ENCODE results near the gene PLEKHD1.

Gene PLEKHD1

DNA sequence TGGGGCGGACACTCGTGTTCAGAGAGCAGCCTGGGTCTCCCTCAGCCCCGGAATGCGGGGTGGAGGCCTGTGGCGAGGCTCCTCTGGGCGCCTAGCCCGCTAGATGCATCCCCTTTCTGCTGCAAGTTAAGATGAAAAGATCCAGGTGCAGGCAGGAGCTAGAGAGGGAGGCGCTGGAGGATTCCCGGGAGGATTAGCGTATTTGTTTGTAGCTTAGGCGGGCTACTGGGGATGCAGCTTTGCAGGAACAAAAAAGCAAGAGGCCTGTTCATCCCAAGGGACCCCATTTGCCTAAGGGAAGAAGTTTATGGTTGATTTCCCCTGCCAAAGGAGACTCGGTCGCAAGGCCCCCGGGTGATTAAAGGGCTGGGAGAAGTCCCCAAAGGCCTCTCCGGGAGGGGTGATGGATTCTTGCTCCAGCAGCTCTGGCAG lies 89.3 kb downstream of the PLEKHD1 start:
- TF ChIP-seq, protein P1, sequence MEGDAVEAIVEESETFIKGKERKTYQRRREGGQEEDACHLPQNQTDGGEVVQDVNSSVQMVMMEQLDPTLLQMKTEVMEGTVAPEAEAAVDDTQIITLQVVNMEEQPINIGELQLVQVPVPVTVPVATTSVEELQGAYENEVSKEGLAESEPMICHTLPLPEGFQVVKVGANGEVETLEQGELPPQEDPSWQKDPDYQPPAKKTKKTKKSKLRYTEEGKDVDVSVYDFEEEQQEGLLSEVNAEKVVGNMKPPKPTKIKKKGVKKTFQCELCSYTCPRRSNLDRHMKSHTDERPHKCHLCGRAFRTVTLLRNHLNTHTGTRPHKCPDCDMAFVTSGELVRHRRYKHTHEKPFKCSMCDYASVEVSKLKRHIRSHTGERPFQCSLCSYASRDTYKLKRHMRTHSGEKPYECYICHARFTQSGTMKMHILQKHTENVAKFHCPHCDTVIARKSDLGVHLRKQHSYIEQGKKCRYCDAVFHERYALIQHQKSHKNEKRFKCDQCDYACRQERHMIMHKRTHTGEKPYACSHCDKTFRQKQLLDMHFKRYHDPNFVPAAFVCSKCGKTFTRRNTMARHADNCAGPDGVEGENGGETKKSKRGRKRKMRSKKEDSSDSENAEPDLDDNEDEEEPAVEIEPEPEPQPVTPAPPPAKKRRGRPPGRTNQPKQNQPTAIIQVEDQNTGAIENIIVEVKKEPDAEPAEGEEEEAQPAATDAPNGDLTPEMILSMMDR (IDR thresholded peaks at IDR 0.05; ENCODE audit: low read depth, low read length), result no peak
- H3K4me3 ChIP-seq (ENCODE audit: low read depth, low read length), result no peak overlapping the region

DNA sequence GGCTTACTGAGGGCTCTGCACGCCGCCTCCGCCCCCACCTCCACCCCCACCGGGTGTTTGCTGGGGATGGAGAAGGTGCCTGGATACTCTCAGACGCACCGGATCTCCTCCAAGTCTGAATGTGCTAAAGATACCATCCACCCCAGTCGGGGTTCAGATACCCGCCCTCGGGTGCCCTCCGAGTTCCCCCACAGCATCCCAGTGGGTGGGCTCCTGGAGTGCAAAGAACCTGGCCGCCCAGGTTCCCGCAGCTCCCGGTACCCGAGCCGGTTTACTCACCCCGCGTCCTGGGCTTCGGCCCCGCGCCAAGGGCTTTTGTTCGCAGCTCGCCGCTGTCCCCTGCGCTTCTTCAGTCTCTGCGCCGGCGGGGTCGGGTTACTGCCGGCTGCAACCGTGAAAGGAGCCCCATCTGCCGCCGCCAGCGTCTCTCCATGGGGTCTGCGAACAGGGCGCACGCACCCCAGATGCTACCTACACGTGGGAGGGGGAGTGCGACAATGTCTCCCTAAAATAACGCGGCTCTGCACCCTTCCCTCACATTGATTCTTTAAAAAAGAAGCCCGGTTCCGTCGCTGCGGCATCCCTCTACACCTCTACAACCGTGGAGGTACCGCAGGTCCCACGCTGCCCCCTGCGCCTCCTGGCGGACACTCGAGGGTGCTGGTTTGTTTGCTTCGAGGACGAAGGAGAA lies 89.9 kb downstream of the PLEKHD1 start, which contains the start of gene CCDC177:
CCDC177 (minus strand) TSS at position 609 of the 691 bp plus-strand sequence. CDS start 1,249 bp downstream, outside the sequence.
- TF ChIP-seq, protein P1 (IDR thresholded peaks at IDR 0.05; ENCODE audit: low read depth, low read length), result peak; percentile 95

DNA sequence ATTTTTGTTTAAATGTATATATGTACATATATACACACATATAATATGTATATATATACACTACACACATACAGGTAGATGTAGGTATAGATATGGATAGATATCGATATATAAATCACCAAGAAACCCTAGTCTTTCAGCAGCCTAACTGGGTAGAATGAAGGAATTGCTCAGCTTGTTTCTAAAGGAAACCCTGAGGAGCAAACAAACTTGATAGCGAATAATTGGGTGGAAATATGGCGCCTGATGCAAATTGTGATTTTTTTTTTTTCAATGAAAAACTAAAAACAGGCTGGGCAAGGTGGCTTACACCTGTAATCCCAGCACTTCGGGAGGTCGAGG lies 90.4 kb downstream of the PLEKHD1 start:
- H3K4me3 ChIP-seq (ENCODE audit: low read depth, low read length), result no peak overlapping the region

More for the DNA sequence above, 89.9 kb downstream of the PLEKHD1 start, which contains the start of gene CCDC177:
- H3K4me3 ChIP-seq (ENCODE audit: low read depth, low read length), result no peak within 1 kb of the TSS

DNA sequence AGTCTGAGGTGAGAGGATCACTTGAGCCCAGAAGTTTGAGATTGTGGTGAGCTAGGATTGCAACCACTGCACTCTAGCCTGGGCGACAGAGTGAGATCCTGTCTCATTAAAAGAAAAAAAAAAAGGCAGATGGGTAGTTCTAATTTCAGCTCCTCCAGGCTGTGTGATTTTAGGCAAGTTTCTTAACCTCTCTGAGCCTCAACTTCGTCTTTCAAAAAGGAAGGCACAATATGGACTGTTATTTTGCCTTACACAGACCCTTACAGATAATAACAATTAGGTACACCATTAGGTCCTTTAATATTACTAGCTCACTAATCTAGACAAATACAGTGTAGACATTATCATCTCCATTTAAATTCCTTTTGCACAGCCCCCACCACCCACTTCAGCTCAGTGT lies 94.9 kb downstream of the PLEKHD1 start:
- H3K4me3 ChIP-seq (ENCODE audit: low read depth, low read length), result no peak overlapping the region
- TF ChIP-seq, protein P1 (IDR thresholded peaks at IDR 0.05; ENCODE audit: low read depth, low read length), result no peak

More for the DNA sequence above, 90.4 kb downstream of the PLEKHD1 start:
- TF ChIP-seq, protein P1 (IDR thresholded peaks at IDR 0.05; ENCODE audit: low read depth, low read length), result no peak

DNA sequence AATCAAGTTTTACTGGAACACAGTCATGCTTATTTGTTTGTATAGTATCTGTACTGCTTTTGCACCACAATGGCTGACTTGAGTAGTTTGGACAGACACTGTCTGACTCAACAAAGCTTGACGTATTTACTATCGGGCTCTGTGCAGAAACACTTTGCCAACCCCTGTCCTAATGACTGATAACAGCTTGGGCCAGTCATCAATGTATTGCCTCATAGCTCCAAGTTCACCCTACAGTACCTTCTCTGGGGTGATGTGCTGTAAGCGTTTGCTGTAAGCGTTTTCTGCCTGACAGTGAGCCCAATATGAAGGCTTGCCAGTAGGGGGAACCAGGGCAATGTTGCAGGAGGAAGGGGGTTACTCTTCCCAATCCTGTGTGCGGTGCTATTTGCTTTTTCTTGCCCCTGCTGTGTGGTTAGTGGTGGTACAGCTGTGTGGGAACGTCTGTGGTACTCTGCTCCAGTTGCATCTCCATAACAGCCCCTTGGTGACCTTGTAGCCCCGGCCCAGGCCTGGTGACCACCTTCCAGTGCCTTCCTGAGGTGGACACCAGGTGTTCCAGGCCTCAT lies 95.6 kb downstream of the PLEKHD1 start:
- no peak overlapping the region for H3K4me3 ChIP-seq (ENCODE audit: low read depth, low read length)
- TF ChIP-seq, protein P1 (IDR thresholded peaks at IDR 0.05; ENCODE audit: low read depth, low read length), result peak; percentile 70
